A673 (cell line): ENCODE data around the gene EWSR1. TPM values are rescaled to one million over a fixed set of nuclear protein-coding genes. Genes with fewer than 3 reads are reported as not detected.

Experiments used
- BruUV-seq: library from RNA; stranded (reverse); fragments of 400-500 nt; replicated peaks from 2 replicates; lab custom pipeline; 2021; lab: Mats Ljungman, UMichigan
- CTCF ChIA-PET: fragments of 300-600 bp; sonication (Branson Sonifier 250); formaldehyde crosslinking; loops from one replicate; lab custom pipeline; 2022; ENCODE audit warnings: antibody characterized with exemption; lab: Charles Lee
- POLR2A ChIA-PET: fragments of 300-600 bp; sonication (Branson Sonifier 250); formaldehyde crosslinking; loops from one replicate; lab custom pipeline; 2022; ENCODE audit warnings: antibody characterized with exemption; ENCODE audit not compliant: low non-redundant PET; lab: Charles Lee
- DNase-seq: peaks from one replicate; pipeline ENCODE4 v3.0.0-alpha.2; 2015; ENCODE audit warnings: low spot score
- H3K27ac ChIP-seq: fragments of 200-600 bp; sonication (generic); 2 replicates; pipeline ENCODE4 v1.5.1; 2016; ENCODE audit warnings: mixed run types, low read depth, mild to moderate bottlenecking, mixed read lengths, antibody characterized with exemption, low read length; ENCODE audit not compliant: poor library complexity, severe bottlenecking
- H3K27me3 ChIP-seq: fragments of 200-600 bp; sonication (generic); replicated peaks from 2 replicates; pipeline ENCODE4 v1.6.1; 2017; ENCODE audit warnings: mixed run types, low read depth, mild to moderate bottlenecking, mixed read lengths, antibody characterized with exemption, low read length; ENCODE audit not compliant: insufficient read depth, poor library complexity
- H3K36me3 ChIP-seq: fragments of 200-600 bp; sonication (generic); 2 replicates; pipeline ENCODE4 v1.6.1; 2016; ENCODE audit warnings: mixed run types, mild to moderate bottlenecking, mixed read lengths, antibody characterized with exemption, low read length; ENCODE audit not compliant: insufficient read depth, poor library complexity, severe bottlenecking
- H3K4me1 ChIP-seq: fragments of 200-600 bp; sonication (generic); 2 replicates; pipeline ENCODE4 v1.6.1; 2017; ENCODE audit warnings: mixed run types, mild to moderate bottlenecking, mixed read lengths, antibody characterized with exemption, low read length; ENCODE audit not compliant: insufficient read depth, poor library complexity, severe bottlenecking
- H3K4me3 ChIP-seq: fragments of 200-600 bp; sonication (generic); 2 replicates; pipeline ENCODE4 v1.5.1; 2016; ENCODE audit warnings: low read depth, mixed run types, mild to moderate bottlenecking, mixed read lengths, low read length; ENCODE audit not compliant: poor library complexity, severe bottlenecking
- H3K9me3 ChIP-seq: fragments of 200-600 bp; sonication (generic); 2 replicates; pipeline ENCODE4 v1.6.1; 2016; ENCODE audit warnings: mixed run types, low read depth, mild to moderate bottlenecking, mixed read lengths, antibody characterized with exemption, low read length; ENCODE audit not compliant: poor library complexity, severe bottlenecking
- CTCF ChIP-seq: fragments of 300-800, 200-600 bp; sonication (generic); conservative IDR thresholded peaks from 2 replicates; pipeline ENCODE4 v1.5.1; 2017; ENCODE audit warnings: low read depth, mild to moderate bottlenecking, antibody characterized with exemption, low read length, moderate library complexity, mixed read lengths
- EZH2 ChIP-seq: fragments of 200-600 bp; sonication (generic); IDR thresholded peaks from 2 replicates; pipeline ENCODE4 v1.6.1; 2017; ENCODE audit warnings: borderline replicate concordance, low read depth, mild to moderate bottlenecking, mixed read lengths, antibody characterized with exemption, low read length; ENCODE audit not compliant: poor library complexity, severe bottlenecking
- intact Hi-C: fragments of 100-400 bp; cut with micrococcal nuclease; formaldehyde crosslinking; loops from one replicate; pipeline ENCODE4 v1.10.0; 2022; ENCODE audit not compliant: unreplicated experiment
- total RNA-seq: library from RNA; stranded (reverse); gene quantifications from 2 replicates; pipeline ENCODE4 v1.2.3, GENCODE V29; 2021

The EWSR1 gene
- total RNA-seq, 1 experiment from 2014 or later = 358 TPM

DNA sequence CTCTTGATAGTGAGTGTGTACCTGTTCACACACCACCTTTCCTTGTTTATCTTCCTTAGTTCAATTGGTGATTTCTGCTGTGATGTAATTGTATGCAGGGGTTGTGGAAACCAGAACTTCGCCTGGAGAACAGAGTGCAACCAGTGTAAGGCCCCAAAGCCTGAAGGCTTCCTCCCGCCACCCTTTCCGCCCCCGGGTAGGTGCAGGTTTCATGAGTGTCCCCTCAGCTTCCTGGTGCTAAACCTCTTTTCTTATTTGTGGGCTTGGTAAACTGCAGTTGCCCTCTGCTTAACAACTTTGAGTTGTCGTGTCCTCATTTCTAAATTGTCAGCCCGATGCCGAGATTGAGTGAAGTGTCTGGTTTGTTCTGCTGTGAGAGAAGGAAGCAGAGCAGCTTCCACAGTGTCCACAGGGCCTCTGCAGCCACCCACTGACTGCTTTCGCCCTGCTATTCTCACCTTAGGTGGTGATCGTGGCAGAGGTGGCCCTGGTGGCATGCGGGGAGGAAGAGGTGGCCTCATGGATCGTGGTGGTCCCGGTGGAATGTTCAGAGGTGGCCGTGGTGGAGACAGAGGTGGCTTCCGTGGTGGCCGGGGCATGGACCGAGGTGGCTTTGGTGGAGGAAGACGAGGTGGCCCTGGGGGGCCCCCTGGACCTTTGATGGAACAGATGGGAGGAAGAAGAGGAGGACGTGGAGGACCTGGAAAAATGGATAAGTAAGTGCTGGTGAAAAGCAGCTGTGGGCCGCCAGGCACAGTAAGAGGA, 31.2 kb downstream of the EWSR1 start:
- H3K9me3 ChIP-seq = no peaks in the 10 kb centered on the region
- no peaks in the 10 kb centered on the region for H3K27me3 ChIP-seq
- no TSS peak for BruUV-seq
- POLR2A ChIA-PET = no interaction called here
- H3K4me3 ChIP-seq = no peak overlapping the region
- CTCF ChIA-PET = no interaction called here
- no peak overlapping the region for H3K27ac ChIP-seq
- H3K36me3 ChIP-seq = peaks cover 46% of the 10 kb centered on the region
- TF ChIP-seq CTCF (no peak), EZH2 (no peak)
- H3K4me1 ChIP-seq = no peaks in the 10 kb centered on the region
- no peak for DNase-seq
- intact Hi-C loops = no loop called here

GRCh38 chr22:29300467-29300806, 32.4 kb downstream of the EWSR1 start:
- H3K9me3 ChIP-seq = no peaks in the 10 kb centered on the region
- no peaks in the 10 kb centered on the region for H3K27me3 ChIP-seq
- no TSS peak for BruUV-seq
- no peaks in the 10 kb centered on the region for H3K4me1 ChIP-seq
- DNase-seq = no peak
- H3K27ac ChIP-seq = no peak overlapping the region
- TF ChIP-seq CTCF (no peak), EZH2 (no peak)
- no peak overlapping the region for H3K4me3 ChIP-seq
- intact Hi-C loops = no loop called here
- ChIA-PET POLR2A (no interaction called here), CTCF (no interaction called here)
- H3K36me3 ChIP-seq = peaks cover 40% of the 10 kb centered on the region

GRCh38 chr22:29300807-29301601, 32.9 kb downstream of the EWSR1 start:
- TF ChIP-seq CTCF = no peak
- TF ChIP-seq EZH2 = no peak
- CTCF ChIA-PET = no interaction called here
- BruUV-seq = no TSS peak
- Histone ChIP-seq H3K4me1 (peaks cover 2% of the 10 kb centered on the region), H3K4me3 (no peak overlapping the region), H3K9me3 (no peaks in the 10 kb centered on the region), H3K27me3 (no peaks in the 10 kb centered on the region), H3K27ac (no peak overlapping the region), H3K36me3 (peaks cover 34% of the 10 kb centered on the region)
- intact Hi-C loops = no loop called here
- POLR2A ChIA-PET = no interaction called here
- no peak for DNase-seq
